Liver (tissue), 9 donors: ENCODE measurements around the gene ARX. TPM values are rescaled to one million over a fixed set of nuclear protein-coding genes. Genes with fewer than 3 reads are reported as not detected.

Experiments
- DNase-seq: peaks from one replicate; pipeline ENCODE4 v3.0.0-alpha.2; 2017; ENCODE audit warnings: low spot score
- H3K27ac ChIP-seq, 2 donors: one replicate each; pipeline ENCODE4 v1.7.0; 2013; ENCODE audit warnings: inconsistent platforms in 2 of 2, low read length in 2 of 2, control low read depth in 1 of 2, low read depth in 1 of 2, mild to moderate bottlenecking in 1 of 2
- H3K27me3 ChIP-seq, 4 donors: one replicate each; pipeline versions ENCODE4 v1.6.1 to v1.7.0; 2013; ENCODE audit warnings: low read length in 3 of 4, inconsistent platforms in 1 of 4, mild to moderate bottlenecking in 1 of 4, moderate library complexity in 1 of 4; ENCODE audit not compliant: control insufficient read depth in 4 of 4, insufficient read depth in 4 of 4
- H3K36me3 ChIP-seq, 4 donors: one replicate each; pipeline versions ENCODE4 v1.6.1 to v1.7.0; 2013; ENCODE audit warnings: low read length in 3 of 4, mild to moderate bottlenecking in 3 of 4, low read depth in 1 of 4, moderate library complexity in 1 of 4; ENCODE audit not compliant: control insufficient read depth in 4 of 4, insufficient read depth in 3 of 4
- H3K4me1 ChIP-seq, 4 donors: one replicate each; pipeline versions ENCODE4 v1.6.1 to v1.7.0; 2013; ENCODE audit warnings: low read length in 3 of 4, mild to moderate bottlenecking in 3 of 4, moderate library complexity in 1 of 4; ENCODE audit not compliant: control insufficient read depth in 4 of 4, insufficient read depth in 4 of 4
- H3K4me3 ChIP-seq, 3 donors: one replicate each; pipeline versions ENCODE4 v1.6.1 to v1.7.0; 2013; ENCODE audit warnings: low read length in 3 of 3, control low read depth in 1 of 3, low read depth in 1 of 3, mild to moderate bottlenecking in 1 of 3
- H3K9ac ChIP-seq, 2 donors: one replicate each; pipeline ENCODE4 v1.7.0; 2013; ENCODE audit warnings: low read length in 2 of 2, mild to moderate bottlenecking in 2 of 2, moderate library complexity in 2 of 2, control low read depth in 1 of 2, low read depth in 1 of 2
- H3K9me3 ChIP-seq, 4 donors: one replicate each; pipeline versions ENCODE4 v1.6.1 to v1.7.0; 2013; ENCODE audit warnings: low read length in 3 of 4; ENCODE audit not compliant: control insufficient read depth in 4 of 4
- ATF3 ChIP-seq: IDR thresholded peaks from 2 replicates; pipeline ENCODE4 v1.6.1; 2016; ENCODE audit warnings: antibody characterized with exemption
- CTCF ChIP-seq: fragments of 150-350 bp; IDR thresholded peaks from 2 replicates; pipeline ENCODE4 v1.5.1; 2017; ENCODE audit warnings: improper control_type of control experiment, low read depth, low read length; ENCODE audit not compliant: missing input control
- EGR1 ChIP-seq, 2 donors: IDR thresholded peaks; 2 replicates each; pipeline ENCODE4 v1.6.1; 2016 to 2018; ENCODE audit warnings: antibody characterized with exemption in 2 of 2, low read depth in 2 of 2
- FOXA1 ChIP-seq: IDR thresholded peaks from 2 replicates; pipeline ENCODE4 v1.6.1; 2016; ENCODE audit warnings: antibody characterized with exemption
- FOXA2 ChIP-seq: IDR thresholded peaks from 2 replicates; pipeline ENCODE4 v1.6.1; 2016; ENCODE audit warnings: antibody characterized with exemption
- GABPA ChIP-seq, 2 donors: IDR thresholded peaks in 1 of 2; conservative IDR thresholded peaks in 1 of 2; 2 replicates each; pipeline ENCODE4 v1.6.1; 2016; ENCODE audit warnings: antibody characterized with exemption in 2 of 2, mild to moderate bottlenecking in 1 of 2, moderate library complexity in 1 of 2
- HNF4A ChIP-seq, 2 donors: conservative IDR thresholded peaks; 2 replicates each; pipeline ENCODE4 v1.6.1; 2016; ENCODE audit warnings: antibody characterized with exemption in 2 of 2, mild to moderate bottlenecking in 2 of 2
- HNF4G ChIP-seq: IDR thresholded peaks from 2 replicates; pipeline ENCODE4 v1.6.1; 2016; ENCODE audit warnings: antibody characterized with exemption
- JUND ChIP-seq, 2 donors: IDR thresholded peaks; 2 replicates each; pipeline ENCODE4 v1.6.1; 2016; ENCODE audit warnings: antibody characterized with exemption in 2 of 2
- MAX ChIP-seq: IDR thresholded peaks from 2 replicates; pipeline ENCODE4 v1.6.1; 2016; ENCODE audit warnings: antibody characterized with exemption
- NR2F2 ChIP-seq: IDR thresholded peaks from 2 replicates; pipeline ENCODE4 v1.6.1; 2016; ENCODE audit warnings: antibody characterized with exemption
- RAD21 ChIP-seq, 2 donors: IDR thresholded peaks; 2 replicates each; pipeline ENCODE4 v1.6.1; 2016; ENCODE audit warnings: antibody characterized with exemption in 2 of 2, mild to moderate bottlenecking in 2 of 2
- REST ChIP-seq: IDR thresholded peaks from 2 replicates; pipeline ENCODE4 v1.6.1; 2016; ENCODE audit warnings: antibody characterized with exemption, mild to moderate bottlenecking
- RXRA ChIP-seq, 2 donors: IDR thresholded peaks; 2 replicates each; pipeline ENCODE4 v1.6.1; 2017 to 2018; ENCODE audit warnings: antibody characterized with exemption in 2 of 2, mild to moderate bottlenecking in 1 of 2
- SP1 ChIP-seq: IDR thresholded peaks from 2 replicates; pipeline ENCODE4 v1.6.1; 2018; ENCODE audit warnings: antibody characterized with exemption, mild to moderate bottlenecking
- TAF1 ChIP-seq: conservative IDR thresholded peaks from 2 replicates; pipeline ENCODE4 v1.6.1; 2016; ENCODE audit warnings: antibody characterized with exemption, mild to moderate bottlenecking
- YY1 ChIP-seq: IDR thresholded peaks from 2 replicates; pipeline ENCODE4 v1.6.1; 2016; ENCODE audit warnings: antibody characterized with exemption, mild to moderate bottlenecking
- ZBTB33 ChIP-seq: IDR thresholded peaks from 2 replicates; pipeline ENCODE4 v1.6.1; 2016; ENCODE audit warnings: antibody characterized with exemption
- WGBS: extraction: QIAGEN DNeasy Blood & Tissue Kit; methylation state at CpG from one replicate; pipeline ENCODE4 v1.1.7; 2013; 5-methylcytosine and 5-hydroxymethylcytosine counted together
- polyA plus RNA-seq, 2 donors: library from polyadenylated mRNA; stranded (reverse) in 1 of 2; unstranded in 1 of 2; fragments of 200-250 nt in 1 of 2; fragments of >200 nt in 1 of 2; fragmentation: Nextera tagmentation in 1 of 2; extraction: Ambion mirVana in 1 of 2; gene quantifications; one replicate each; pipeline versions ENCODE4 v1.2.1 to v1.2.3, GENCODE V29; 2013 to 2015
- total RNA-seq, 2 donors: library from RNA; depleted of rRNA; stranded (reverse); fragments of >200 nt; gene quantifications; one replicate each; pipeline ENCODE4 v1.2.3, GENCODE V29; 2014
- donor health status: healthy.
- donor health status: healthy.
- donor health status: healthy.
- donor health status: healthy.
- donor health status: healthy.

ARX gene
- total and polyA plus RNA-seq, 4 donors, result not detected

- TF ChIP-seq YY1, result no peak
- no peak for TF ChIP-seq GABPA (IDR thresholded peaks at IDR 0.05 in 1 of 2, conservative IDR thresholded peaks at IDR 0.05 in 1 of 2)
- TF ChIP-seq MAX, result no peak
- TF ChIP-seq FOXA1, result no peak
- TF ChIP-seq EGR1 (IDR thresholded peaks at IDR 0.05; ENCODE audit: low read depth in 2 of 2), result no peak
- no peak for TF ChIP-seq NR2F2
- no peak for TF ChIP-seq ATF3
- TF ChIP-seq CTCF, result no peak
- TF ChIP-seq RXRA (IDR thresholded peaks at IDR 0.05), result no peak
- TF ChIP-seq HNF4A (conservative IDR thresholded peaks at IDR 0.05), result no peak
- TF ChIP-seq RAD21 (IDR thresholded peaks at IDR 0.05), result no peak
- no peak for TF ChIP-seq SP1
- no peak for TF ChIP-seq FOXA2
- no peak for TF ChIP-seq ZBTB33
- TF ChIP-seq JUND (IDR thresholded peaks at IDR 0.05), result no peak
- no peak for TF ChIP-seq HNF4G
- no peak for TF ChIP-seq TAF1
- TF ChIP-seq REST, result no peak
- H3K27ac ChIP-seq, result no peak overlapping the region
- 8% methylated on average over 33 of the region's 33 CpGs for WGBS
Observed at GRCh38 chrX:25010784-25011588, 4.8 kb downstream of the ARX start.

More at GRCh38 chrX:25010784-25011588, 4.8 kb downstream of the ARX start:
- Histone ChIP-seq H3K9me3 (no peaks in the 10 kb centered on the region), H3K4me1 (peaks cover 5 to 26% (median 9%) of the 10 kb centered on the region in 4 donors), H3K4me3 (no peak overlapping the region), H3K36me3 (no peaks in the 10 kb centered on the region), H3K27me3 (peaks cover 0 to 13% (median 4%) of the 10 kb centered on the region in 4 donors), H3K9ac (no peak overlapping the region)
- DNase-seq, result no peak
